ENCODE results near the gene MAML2. TPM values are rescaled to one million over a fixed set of nuclear protein-coding genes. Genes with fewer than 3 reads are reported as not detected.

The MAML2 gene
- total and polyA plus RNA-seq, 2 of the 8 experiments (the other 6 are each of a cell fraction or from before 2014, with no cell fraction given) = 3.8 to 6.6 TPM

GRCh38 chr11:96391698-96392307 lies 48.8 kb upstream of the MAML2 start (continued):
- no peak for TF ChIP-seq CHD7 (IDR thresholded peaks at IDR 0.05; ENCODE audit: insufficient replicate concordance, low read length)
- no peak for TF ChIP-seq JUND (IDR thresholded peaks at IDR 0.05; ENCODE audit: low read length)
- TF ChIP-seq KDM1A (IDR thresholded peaks at IDR 0.05; ENCODE audit: borderline replicate concordance, low read length) = no peak
- TF ChIP-seq POU5F1 (IDR thresholded peaks at IDR 0.05; ENCODE audit: low read depth, low read length) = no peak
- TF ChIP-seq YY1 (IDR thresholded peaks at IDR 0.05; ENCODE audit: low read depth, low read length) = no peak
- TF ChIP-seq POLR2AphosphoS5 (IDR thresholded peaks at IDR 0.05; ENCODE audit: low read depth, low read length) = no peak
- TF ChIP-seq EGR1 (IDR thresholded peaks at IDR 0.05; ENCODE audit: borderline replicate concordance, low read depth, low read length) = no peak
- TF ChIP-seq GTF2F1 (IDR thresholded peaks at IDR 0.05; ENCODE audit: borderline replicate concordance, low read depth, low read length) = no peak
- TF ChIP-seq BRCA1 (IDR thresholded peaks at IDR 0.05; ENCODE audit: low read depth, low read length) = no peak
